SW 1271 (cell line): ENCODE results near the gene OR4B1.
"Not testable (repeated sequence)": the region's sequence is repeated elsewhere in the genome, so short reads cannot be mapped to it uniquely, and the experiment has no call there.

Experiments used
- DNase-seq, 2 experiments: peaks; one replicate each; lab custom pipeline; 2025; lab: John Stamatoyannopoulos, UW

The OR4B1 gene

GRCh38 chr11:48216510-48216909, at the start of gene OR4B1:
Gene OR4B1, plus strand, starts transcription at chr11:48216810. Its CDS starts 0 bp downstream, at chr11:48216810.
- DNase-seq, result no peak

GRCh38 chr11:48167380-48167779, 49.2 kb upstream of the OR4B1 start:
- DNase-seq, result no peak

GRCh38 chr11:48168815-48169214, 47.8 kb upstream of the OR4B1 start:
- no peak for DNase-seq

- DNase-seq, result no peak
These were observed 47.4 kb upstream of the OR4B1 start for GRCh38 chr11:48169259-48169658.

GRCh38 chr11:48169717-48170116, 46.9 kb upstream of the OR4B1 start:
- no peak for DNase-seq

- DNase-seq, result no peak
These were observed 46.1 kb upstream of the OR4B1 start for GRCh38 chr11:48170241-48171233.

GRCh38 chr11:48172818-48173609, 43.6 kb upstream of the OR4B1 start:
- peak in 1 of 2 experiments; percentile 38 for DNase-seq

- DNase-seq, result no peak
These were observed 38.9 kb upstream of the OR4B1 start for GRCh38 chr11:48177661-48178060.

- DNase-seq, result no peak
These were observed 36.0 kb upstream of the OR4B1 start for GRCh38 chr11:48180627-48181026.

GRCh38 chr11:48182860-48183526, 33.6 kb upstream of the OR4B1 start:
- no peak for DNase-seq

GRCh38 chr11:48184452-48184851, 32.2 kb upstream of the OR4B1 start:
- no peak for DNase-seq

- not testable (repeated sequence) for DNase-seq
These were observed 25.5 kb upstream of the OR4B1 start for GRCh38 chr11:48190906-48191654.

- DNase-seq, result no peak
These were observed 22.7 kb upstream of the OR4B1 start for GRCh38 chr11:48193876-48194275.

GRCh38 chr11:48207881-48208280, 8.7 kb upstream of the OR4B1 start:
- no peak for DNase-seq

- peak in 1 of 2 experiments; percentile 19 for DNase-seq
These were observed 6.6 kb upstream of the OR4B1 start for GRCh38 chr11:48210052-48210451.

GRCh38 chr11:48228761-48229160, 12.2 kb downstream of the OR4B1 start:
- no peak for DNase-seq

GRCh38 chr11:48230057-48230456, 13.4 kb downstream of the OR4B1 start:
- not testable (repeated sequence) for DNase-seq

- no peak for DNase-seq
These were observed 21.1 kb downstream of the OR4B1 start for GRCh38 chr11:48237727-48238126.

- no peak for DNase-seq
These were observed 25.9 kb downstream of the OR4B1 start for GRCh38 chr11:48242501-48242900.

GRCh38 chr11:48244804-48245203, 28.2 kb downstream of the OR4B1 start, which contains the start of gene OR4X2:
Gene OR4X2, plus strand, starts transcription at chr11:48245104. Its CDS starts 0 bp downstream, at chr11:48245104.
- DNase-seq, result no peak

- DNase-seq, result no peak
These were observed 32.3 kb downstream of the OR4B1 start for GRCh38 chr11:48248902-48249301.
